SK-N-SH treated with all-trans-retinoic acid at 6 μM for 48 hours (cell line): ENCODE measurements around the gene GUCY1B1.

Experiments used
- ATAC-seq: fragments of 200-7000 bp; cut with Tn5 transposase; 3 replicates; pipeline ENCODE4 v1.9.1; 2020; ENCODE audit warnings: mild to moderate bottlenecking, moderate library complexity
- ARNTL ChIP-seq: fragments of 450-650 bp; formaldehyde crosslinking; IDR thresholded peaks from 2 replicates; pipeline ENCODE4 v1.5.0; 2020; ENCODE audit warnings: low read depth, mild to moderate bottlenecking, moderate library complexity, borderline replicate concordance
- BACH2 ChIP-seq: fragments of 250-450 bp; sonication (Bioruptor Pico); IDR thresholded peaks from 2 replicates; pipeline ENCODE4 v1.9.0; 2021; ENCODE audit warnings: mild to moderate bottlenecking, borderline replicate concordance
- CSDC2 ChIP-seq: fragments of 250-450 bp; sonication (Bioruptor Pico); IDR thresholded peaks from 2 replicates; pipeline ENCODE4 v1.5.0; 2020; ENCODE audit warnings: mild to moderate bottlenecking, moderate library complexity
- GLIS3 ChIP-seq: fragments of 250-450 bp; sonication (Bioruptor Pico); IDR thresholded peaks from 2 replicates; pipeline ENCODE4 v1.5.0; 2020; ENCODE audit warnings: mild to moderate bottlenecking, moderate library complexity
- ISL1 ChIP-seq: fragments of 250-450 bp; sonication (Bioruptor Pico); IDR thresholded peaks from 2 replicates; pipeline ENCODE4 v2.1.2; 2022; ENCODE audit warnings: mild to moderate bottlenecking, moderate library complexity
- RARB ChIP-seq: fragments of 250-450 bp; sonication (Bioruptor Pico); IDR thresholded peaks from 2 replicates; pipeline ENCODE4 v1.8.0; 2021; ENCODE audit warnings: mild to moderate bottlenecking, moderate library complexity
- SNAI2 ChIP-seq: fragments of 250-450 bp; sonication (Bioruptor Pico); IDR thresholded peaks from 2 replicates; pipeline ENCODE4 v1.5.0; 2020; ENCODE audit warnings: mild to moderate bottlenecking, moderate library complexity
- TCF4 ChIP-seq: fragments of 250-450 bp; sonication (Bioruptor Pico); IDR thresholded peaks from 2 replicates; pipeline ENCODE4 v1.8.0; 2021; ENCODE audit warnings: mild to moderate bottlenecking, moderate library complexity, borderline replicate concordance
- TOX ChIP-seq: fragments of 250-450 bp; sonication (Bioruptor Pico); IDR thresholded peaks from 2 replicates; pipeline ENCODE4 v1.8.0; 2021; ENCODE audit warnings: mild to moderate bottlenecking, moderate library complexity, borderline replicate concordance
- ZC3H10 ChIP-seq: fragments of 250-450 bp; sonication (Bioruptor Pico); IDR thresholded peaks from 2 replicates; pipeline ENCODE4 v1.5.1; 2021; ENCODE audit warnings: mild to moderate bottlenecking, moderate library complexity
- ZFP3 ChIP-seq: fragments of 250-450 bp; sonication (Bioruptor Pico); IDR thresholded peaks from 2 replicates; pipeline ENCODE4 v1.5.0; 2020; ENCODE audit warnings: mild to moderate bottlenecking, moderate library complexity
- ZFP30 ChIP-seq: fragments of 450-650 bp; formaldehyde crosslinking; IDR thresholded peaks from 2 replicates; pipeline ENCODE4 v1.5.0; 2022; ENCODE audit warnings: mild to moderate bottlenecking, moderate library complexity
- ZNF70 ChIP-seq: fragments of 450-650 bp; formaldehyde crosslinking; IDR thresholded peaks from 2 replicates; pipeline ENCODE4 v1.5.0; 2020; ENCODE audit warnings: mild to moderate bottlenecking, moderate library complexity
- ZNF8 ChIP-seq: fragments of 450-650 bp; formaldehyde crosslinking; IDR thresholded peaks from 2 replicates; pipeline ENCODE4 v1.5.0; 2020; ENCODE audit warnings: mild to moderate bottlenecking, moderate library complexity
- TF ChIP-seq, protein P1 (sequence below): fragments of 250-450 bp; sonication (Bioruptor Pico); IDR thresholded peaks from 2 replicates; pipeline ENCODE4 v1.8.0; 2021; ENCODE audit warnings: low read depth, mild to moderate bottlenecking, moderate library complexity, borderline replicate concordance
- TF ChIP-seq, protein P2 (sequence below): fragments of 250-450 bp; sonication (Bioruptor Pico); IDR thresholded peaks from 2 replicates; pipeline ENCODE4 v1.8.0; 2020; ENCODE audit warnings: mild to moderate bottlenecking, moderate library complexity, borderline replicate concordance
- TF ChIP-seq, protein P3 (sequence below): fragments of 250-450 bp; sonication (Bioruptor Pico); IDR thresholded peaks from 2 replicates; pipeline ENCODE4 v1.5.1; 2020; ENCODE audit warnings: low read depth, mild to moderate bottlenecking, moderate library complexity
- TF ChIP-seq, protein P4 (sequence below): fragments of 250-450 bp; sonication (Bioruptor Pico); IDR thresholded peaks from 2 replicates; pipeline ENCODE4 v1.5.0; 2020; ENCODE audit warnings: mild to moderate bottlenecking, moderate library complexity
- TF ChIP-seq, protein P5 (sequence below): fragments of 250-450 bp; sonication (Bioruptor Pico); IDR thresholded peaks from 2 replicates; pipeline ENCODE4 v1.5.1; 2021; ENCODE audit warnings: mild to moderate bottlenecking, moderate library complexity

Gene GUCY1B1

DNA sequence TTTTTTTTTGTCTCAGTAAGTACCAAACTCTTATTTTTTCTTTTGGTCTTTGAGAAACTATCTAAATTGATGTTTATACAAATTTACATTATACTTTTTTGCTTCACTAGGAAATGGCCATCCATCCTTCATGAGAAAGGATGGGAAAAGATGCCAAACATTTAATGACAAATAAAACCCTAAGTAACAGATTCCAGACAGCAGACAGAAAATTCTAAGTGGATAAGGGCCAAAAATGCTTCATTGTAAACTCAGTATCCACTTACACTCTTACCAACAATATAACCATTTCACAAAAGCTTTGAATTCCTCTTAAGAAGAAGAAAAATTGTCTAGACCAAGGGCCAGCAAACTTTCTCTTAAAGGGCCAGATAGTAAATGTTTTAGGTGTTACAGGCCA is 3.5 kb downstream of the GUCY1B1 start:
- ATAC-seq: no peak
- TF ChIP-seq RARB (no peak), ISL1 (peak; percentile 66)

DNA sequence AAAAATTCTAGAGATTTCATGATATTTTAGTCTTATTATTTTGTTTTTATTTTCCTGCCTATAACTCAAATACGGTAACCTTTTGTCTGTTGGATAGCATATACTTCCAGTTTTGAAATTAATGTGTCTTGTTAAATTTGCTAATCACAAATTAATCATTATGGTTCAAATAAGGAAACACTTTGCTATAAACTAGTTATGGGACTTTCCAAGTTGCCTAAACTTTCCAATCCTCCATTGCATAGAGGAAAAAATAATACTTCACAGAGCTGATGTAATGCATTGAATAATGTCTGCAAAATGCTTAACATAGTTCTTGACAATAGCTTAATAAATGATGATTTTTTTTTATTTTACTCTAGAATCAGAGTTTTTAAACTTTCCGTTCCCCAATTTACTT is 4.7 kb downstream of the GUCY1B1 start:
- no peak for ATAC-seq
- TF ChIP-seq ZFP3 (no peak), ZNF8 (CRISPR knock-in tag) (no peak)
- TF ChIP-seq, protein P1, sequence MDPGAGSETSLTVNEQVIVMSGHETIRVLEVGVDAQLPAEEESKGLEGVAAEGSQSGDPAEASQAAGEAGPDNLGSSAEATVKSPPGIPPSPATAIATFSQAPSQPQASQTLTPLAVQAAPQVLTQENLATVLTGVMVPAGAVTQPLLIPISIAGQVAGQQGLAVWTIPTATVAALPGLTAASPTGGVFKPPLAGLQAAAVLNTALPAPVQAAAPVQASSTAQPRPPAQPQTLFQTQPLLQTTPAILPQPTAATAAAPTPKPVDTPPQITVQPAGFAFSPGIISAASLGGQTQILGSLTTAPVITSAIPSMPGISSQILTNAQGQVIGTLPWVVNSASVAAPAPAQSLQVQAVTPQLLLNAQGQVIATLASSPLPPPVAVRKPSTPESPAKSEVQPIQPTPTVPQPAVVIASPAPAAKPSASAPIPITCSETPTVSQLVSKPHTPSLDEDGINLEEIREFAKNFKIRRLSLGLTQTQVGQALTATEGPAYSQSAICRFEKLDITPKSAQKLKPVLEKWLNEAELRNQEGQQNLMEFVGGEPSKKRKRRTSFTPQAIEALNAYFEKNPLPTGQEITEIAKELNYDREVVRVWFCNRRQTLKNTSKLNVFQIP (CRISPR knock-in tag): no peak
- TF ChIP-seq, protein P2, sequence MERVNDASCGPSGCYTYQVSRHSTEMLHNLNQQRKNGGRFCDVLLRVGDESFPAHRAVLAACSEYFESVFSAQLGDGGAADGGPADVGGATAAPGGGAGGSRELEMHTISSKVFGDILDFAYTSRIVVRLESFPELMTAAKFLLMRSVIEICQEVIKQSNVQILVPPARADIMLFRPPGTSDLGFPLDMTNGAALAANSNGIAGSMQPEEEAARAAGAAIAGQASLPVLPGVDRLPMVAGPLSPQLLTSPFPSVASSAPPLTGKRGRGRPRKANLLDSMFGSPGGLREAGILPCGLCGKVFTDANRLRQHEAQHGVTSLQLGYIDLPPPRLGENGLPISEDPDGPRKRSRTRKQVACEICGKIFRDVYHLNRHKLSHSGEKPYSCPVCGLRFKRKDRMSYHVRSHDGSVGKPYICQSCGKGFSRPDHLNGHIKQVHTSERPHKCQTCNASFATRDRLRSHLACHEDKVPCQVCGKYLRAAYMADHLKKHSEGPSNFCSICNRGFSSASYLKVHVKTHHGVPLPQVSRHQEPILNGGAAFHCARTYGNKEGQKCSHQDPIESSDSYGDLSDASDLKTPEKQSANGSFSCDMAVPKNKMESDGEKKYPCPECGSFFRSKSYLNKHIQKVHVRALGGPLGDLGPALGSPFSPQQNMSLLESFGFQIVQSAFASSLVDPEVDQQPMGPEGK (CRISPR knock-in tag): no peak

DNA sequence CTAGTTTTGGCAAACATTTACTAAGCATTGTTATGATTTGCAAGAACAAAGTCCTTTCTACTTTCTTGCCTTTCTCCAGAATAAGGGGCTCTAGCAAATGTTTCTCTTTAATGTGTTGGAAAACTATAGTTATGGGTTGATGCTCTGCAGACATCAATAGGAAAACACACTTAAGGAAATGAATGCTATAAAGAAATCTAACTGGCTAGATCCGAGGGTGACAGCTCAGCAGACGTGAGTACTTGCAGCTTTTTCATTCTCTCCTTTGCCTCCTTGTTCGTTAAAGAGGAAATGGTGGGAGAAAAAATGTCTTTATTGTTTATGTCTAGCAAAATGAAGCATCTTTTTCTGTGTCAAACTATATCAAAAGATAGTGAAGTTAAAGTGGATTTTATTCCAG is 6.3 kb downstream of the GUCY1B1 start:
- TF ChIP-seq ZNF8 (CRISPR knock-in tag): no peak
- no peak for ATAC-seq

DNA sequence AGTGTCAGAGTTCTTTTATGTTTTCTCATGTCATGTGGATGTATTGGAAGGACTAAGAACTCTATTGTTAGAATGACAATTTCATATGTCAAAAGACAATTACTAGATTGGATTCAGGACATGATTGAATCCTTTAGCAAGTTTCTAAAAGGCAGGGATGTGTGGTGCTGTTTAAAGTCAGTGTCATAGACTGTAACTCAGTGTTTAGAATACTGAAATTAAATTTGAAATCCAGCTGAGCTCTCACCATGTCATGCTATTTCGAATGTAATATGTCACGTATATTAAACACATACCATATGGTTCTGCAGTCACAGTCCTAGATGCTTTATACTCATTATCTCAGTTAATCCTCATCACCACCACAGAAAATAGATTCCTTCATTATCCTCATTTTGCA is 7.8 kb downstream of the GUCY1B1 start:
- no peak for TF ChIP-seq BACH2 (CRISPR knock-in tag)
- TF ChIP-seq TOX (CRISPR knock-in tag): no peak
- no peak for TF ChIP-seq TCF4
- no peak for TF ChIP-seq SNAI2
- no peak for TF ChIP-seq RARB
- TF ChIP-seq ZNF70: no peak
- TF ChIP-seq, protein P3, sequence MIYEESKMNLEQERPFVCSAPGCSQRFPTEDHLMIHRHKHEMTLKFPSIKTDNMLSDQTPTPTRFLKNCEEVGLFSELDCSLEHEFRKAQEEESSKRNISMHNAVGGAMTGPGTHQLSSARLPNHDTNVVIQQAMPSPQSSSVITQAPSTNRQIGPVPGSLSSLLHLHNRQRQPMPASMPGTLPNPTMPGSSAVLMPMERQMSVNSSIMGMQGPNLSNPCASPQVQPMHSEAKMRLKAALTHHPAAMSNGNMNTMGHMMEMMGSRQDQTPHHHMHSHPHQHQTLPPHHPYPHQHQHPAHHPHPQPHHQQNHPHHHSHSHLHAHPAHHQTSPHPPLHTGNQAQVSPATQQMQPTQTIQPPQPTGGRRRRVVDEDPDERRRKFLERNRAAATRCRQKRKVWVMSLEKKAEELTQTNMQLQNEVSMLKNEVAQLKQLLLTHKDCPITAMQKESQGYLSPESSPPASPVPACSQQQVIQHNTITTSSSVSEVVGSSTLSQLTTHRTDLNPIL (CRISPR knock-in tag): no peak
- no peak for TF ChIP-seq ZFP30 (CRISPR knock-in tag)
- no peak for TF ChIP-seq CSDC2 (CRISPR knock-in tag)
- TF ChIP-seq ZC3H10 (CRISPR knock-in tag): no peak
- no peak for TF ChIP-seq ZNF8 (CRISPR knock-in tag)
- no peak for TF ChIP-seq ARNTL (CRISPR knock-in tag)
- no peak for TF ChIP-seq ISL1
- TF ChIP-seq, protein P1 (CRISPR knock-in tag): no peak
- no peak for TF ChIP-seq ZFP3
- TF ChIP-seq, protein P4, sequence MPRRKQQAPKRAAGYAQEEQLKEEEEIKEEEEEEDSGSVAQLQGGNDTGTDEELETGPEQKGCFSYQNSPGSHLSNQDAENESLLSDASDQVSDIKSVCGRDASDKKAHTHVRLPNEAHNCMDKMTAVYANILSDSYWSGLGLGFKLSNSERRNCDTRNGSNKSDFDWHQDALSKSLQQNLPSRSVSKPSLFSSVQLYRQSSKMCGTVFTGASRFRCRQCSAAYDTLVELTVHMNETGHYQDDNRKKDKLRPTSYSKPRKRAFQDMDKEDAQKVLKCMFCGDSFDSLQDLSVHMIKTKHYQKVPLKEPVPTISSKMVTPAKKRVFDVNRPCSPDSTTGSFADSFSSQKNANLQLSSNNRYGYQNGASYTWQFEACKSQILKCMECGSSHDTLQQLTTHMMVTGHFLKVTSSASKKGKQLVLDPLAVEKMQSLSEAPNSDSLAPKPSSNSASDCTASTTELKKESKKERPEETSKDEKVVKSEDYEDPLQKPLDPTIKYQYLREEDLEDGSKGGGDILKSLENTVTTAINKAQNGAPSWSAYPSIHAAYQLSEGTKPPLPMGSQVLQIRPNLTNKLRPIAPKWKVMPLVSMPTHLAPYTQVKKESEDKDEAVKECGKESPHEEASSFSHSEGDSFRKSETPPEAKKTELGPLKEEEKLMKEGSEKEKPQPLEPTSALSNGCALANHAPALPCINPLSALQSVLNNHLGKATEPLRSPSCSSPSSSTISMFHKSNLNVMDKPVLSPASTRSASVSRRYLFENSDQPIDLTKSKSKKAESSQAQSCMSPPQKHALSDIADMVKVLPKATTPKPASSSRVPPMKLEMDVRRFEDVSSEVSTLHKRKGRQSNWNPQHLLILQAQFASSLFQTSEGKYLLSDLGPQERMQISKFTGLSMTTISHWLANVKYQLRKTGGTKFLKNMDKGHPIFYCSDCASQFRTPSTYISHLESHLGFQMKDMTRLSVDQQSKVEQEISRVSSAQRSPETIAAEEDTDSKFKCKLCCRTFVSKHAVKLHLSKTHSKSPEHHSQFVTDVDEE (CRISPR knock-in tag): no peak
- TF ChIP-seq GLIS3: no peak
- no peak for ATAC-seq

DNA sequence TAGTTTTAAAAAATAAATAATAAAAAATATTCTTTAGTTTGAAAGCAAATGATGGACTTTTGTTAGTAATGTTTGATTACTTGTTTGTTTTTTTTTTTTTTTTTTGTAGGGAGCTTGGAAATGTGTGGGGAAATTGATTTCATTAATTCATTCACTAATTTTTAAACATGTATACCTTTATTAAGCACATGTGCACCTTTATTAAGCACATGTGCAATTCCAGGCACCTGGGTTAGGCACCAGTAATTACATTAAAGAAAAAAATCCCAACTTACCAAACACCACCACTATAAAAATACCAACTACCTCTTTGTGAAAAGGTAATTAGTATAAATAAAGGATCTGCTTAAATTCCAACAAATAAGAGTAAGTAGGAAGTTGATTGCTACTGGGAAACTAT is 9.5 kb downstream of the GUCY1B1 start:
- no peak for ATAC-seq
- TF ChIP-seq, protein P1 (CRISPR knock-in tag): no peak
- TF ChIP-seq BACH2 (CRISPR knock-in tag): no peak
- TF ChIP-seq, protein P5, sequence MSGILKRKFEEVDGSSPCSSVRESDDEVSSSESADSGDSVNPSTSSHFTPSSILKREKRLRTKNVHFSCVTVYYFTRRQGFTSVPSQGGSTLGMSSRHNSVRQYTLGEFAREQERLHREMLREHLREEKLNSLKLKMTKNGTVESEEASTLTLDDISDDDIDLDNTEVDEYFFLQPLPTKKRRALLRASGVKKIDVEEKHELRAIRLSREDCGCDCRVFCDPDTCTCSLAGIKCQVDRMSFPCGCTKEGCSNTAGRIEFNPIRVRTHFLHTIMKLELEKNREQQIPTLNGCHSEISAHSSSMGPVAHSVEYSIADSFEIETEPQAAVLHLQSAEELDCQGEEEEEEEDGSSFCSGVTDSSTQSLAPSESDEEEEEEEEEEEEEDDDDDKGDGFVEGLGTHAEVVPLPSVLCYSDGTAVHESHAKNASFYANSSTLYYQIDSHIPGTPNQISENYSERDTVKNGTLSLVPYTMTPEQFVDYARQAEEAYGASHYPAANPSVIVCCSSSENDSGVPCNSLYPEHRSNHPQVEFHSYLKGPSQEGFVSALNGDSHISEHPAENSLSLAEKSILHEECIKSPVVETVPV (CRISPR knock-in tag): no peak
- TF ChIP-seq ARNTL (CRISPR knock-in tag): no peak
- TF ChIP-seq ZFP3: no peak
- no peak for TF ChIP-seq ZNF8 (CRISPR knock-in tag)
- TF ChIP-seq ZNF70: no peak
- TF ChIP-seq TCF4: no peak
- TF ChIP-seq, protein P3 (CRISPR knock-in tag): no peak
- no peak for TF ChIP-seq ISL1
- no peak for TF ChIP-seq GLIS3
- no peak for TF ChIP-seq SNAI2
